Activated T-helper 1 cell treated with anti-CD3 and anti-CD28 coated beads, Interleukin-12 subunit alpha, Interleukin-12 subunit beta, Interleukin-2, Interleukin-4 antibody, amounts not matched to agents 30 ng/mL and 10 ng/mL and 1 ng/mL, durations not matched to agents 14 hours and 24 hours and 36 hours (primary cell): Measurements from ENCODE around the gene RAB1A. TPM values are rescaled to one million over a fixed set of nuclear protein-coding genes. Genes with fewer than 3 reads are reported as not detected.

ENCODE experiments used
- DNase-seq: peaks from one replicate; pipeline ENCODE4 v3.0.0; 2021; ENCODE audit warnings: low spot score
- H3K27ac Mint-ChIP-seq: one replicate; pipeline ENCODE4 v1.8.0; 2021; ENCODE audit warnings: mild to moderate bottlenecking, mixed read lengths
- H3K27me3 Mint-ChIP-seq: one replicate; pipeline ENCODE4 v1.8.0; 2022; ENCODE audit warnings: mild to moderate bottlenecking, moderate library complexity, mixed read lengths; ENCODE audit not compliant: insufficient read depth
- H3K36me3 Mint-ChIP-seq: one replicate; pipeline ENCODE4 v1.8.0; 2021; ENCODE audit warnings: low read depth, mixed read lengths
- H3K4me1 Mint-ChIP-seq: one replicate; pipeline ENCODE4 v1.8.0; 2021; ENCODE audit warnings: low read depth, mixed read lengths
- H3K4me3 Mint-ChIP-seq: one replicate; pipeline ENCODE4 v1.8.0; 2021; ENCODE audit warnings: mild to moderate bottlenecking, moderate library complexity, mixed read lengths
- H3K9me3 Mint-ChIP-seq: one replicate; pipeline ENCODE4 v1.8.0; 2021; ENCODE audit warnings: mixed read lengths
- intact Hi-C: fragments of 100-400 bp; cut with micrococcal nuclease; formaldehyde crosslinking; loops from one replicate; pipeline ENCODE4 v1.15.1; 2024
- total RNA-seq: library from RNA; stranded (reverse); gene quantifications from 2 replicates; pipeline ENCODE4 v1.2.3, GENCODE V29; 2022

RAB1A gene
- total RNA-seq, 1 donor from 2014 or later, result 81.6 TPM

DNA sequence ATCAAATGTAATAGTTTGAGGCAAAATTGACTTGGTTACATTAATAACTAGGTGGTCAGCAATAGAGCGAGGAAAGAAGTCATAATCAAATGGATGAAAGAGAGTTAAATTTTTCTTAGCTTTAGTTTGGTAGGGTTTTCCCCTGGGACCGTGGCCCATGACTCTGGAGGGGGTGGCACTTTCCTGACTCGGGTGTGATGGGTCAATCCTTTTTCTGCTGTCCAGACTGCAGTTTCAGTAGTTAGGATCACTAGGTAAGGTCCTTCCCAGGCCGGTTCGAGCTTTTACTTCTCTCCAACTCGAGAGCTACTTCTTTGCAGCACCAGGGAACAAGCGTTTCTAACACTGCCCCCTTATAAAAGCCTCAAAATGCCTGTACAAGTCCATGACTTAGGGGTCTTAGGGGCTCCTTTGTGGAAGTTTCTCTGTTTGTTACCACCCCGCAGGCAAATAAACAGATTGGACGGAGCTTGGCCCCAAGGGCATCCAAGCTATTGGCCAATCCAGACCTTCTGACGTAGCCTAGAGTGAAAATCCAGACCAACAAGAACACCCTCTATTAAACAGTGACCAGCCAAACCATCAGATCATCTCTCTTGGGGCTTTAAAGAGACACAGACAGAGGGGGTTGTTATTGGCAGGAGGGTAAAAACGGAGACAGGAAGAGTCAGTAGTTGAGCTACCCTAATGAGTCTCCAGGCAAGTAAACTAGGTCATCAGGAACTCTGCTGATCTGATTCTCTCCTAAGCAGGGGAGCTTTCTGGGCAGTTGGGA lies 83.1 kb downstream of the RAB1A start:
- no peak overlapping the region for H3K27ac Mint-ChIP-seq
- no peak overlapping the region for H3K4me3 Mint-ChIP-seq
- peaks cover 15% of the 10 kb centered on the region for H3K27me3 Mint-ChIP-seq
- H3K36me3 Mint-ChIP-seq, result peaks cover 10% of the 10 kb centered on the region
- no peak for DNase-seq
- H3K9me3 Mint-ChIP-seq, result peaks cover 18% of the 10 kb centered on the region
- intact Hi-C loops, result no loop called here
- peaks cover 10% of the 10 kb centered on the region for H3K4me1 Mint-ChIP-seq

DNA sequence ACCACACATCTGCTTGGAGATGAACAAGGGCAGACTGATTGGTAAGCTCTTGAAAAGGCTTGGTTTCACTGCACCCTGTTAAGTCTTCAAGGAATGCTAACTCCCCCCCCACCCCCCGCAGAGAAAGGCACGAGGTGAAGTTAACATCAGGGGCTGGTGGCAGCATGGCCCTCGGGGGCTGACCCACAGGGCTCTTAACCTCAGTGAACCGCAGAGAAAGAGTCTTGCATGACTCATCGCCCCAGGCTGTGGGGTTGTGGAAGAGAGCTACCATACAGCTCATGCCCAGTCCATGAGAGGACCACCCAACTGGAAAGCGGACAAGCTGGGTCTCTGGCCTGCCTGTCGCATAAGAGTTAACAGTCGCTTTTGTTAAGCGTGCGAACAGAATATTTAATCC lies 84.3 kb downstream of the RAB1A start:
- intact Hi-C loops, result no loop called here
- Mint-ChIP-seq H3K4me1 (peaks cover 13% of the 10 kb centered on the region), H3K4me3 (no peak overlapping the region), H3K27ac (no peak overlapping the region), H3K9me3 (peaks cover 18% of the 10 kb centered on the region), H3K27me3 (peaks cover 9% of the 10 kb centered on the region), H3K36me3 (peaks cover 10% of the 10 kb centered on the region)
- DNase-seq, result no peak

DNA sequence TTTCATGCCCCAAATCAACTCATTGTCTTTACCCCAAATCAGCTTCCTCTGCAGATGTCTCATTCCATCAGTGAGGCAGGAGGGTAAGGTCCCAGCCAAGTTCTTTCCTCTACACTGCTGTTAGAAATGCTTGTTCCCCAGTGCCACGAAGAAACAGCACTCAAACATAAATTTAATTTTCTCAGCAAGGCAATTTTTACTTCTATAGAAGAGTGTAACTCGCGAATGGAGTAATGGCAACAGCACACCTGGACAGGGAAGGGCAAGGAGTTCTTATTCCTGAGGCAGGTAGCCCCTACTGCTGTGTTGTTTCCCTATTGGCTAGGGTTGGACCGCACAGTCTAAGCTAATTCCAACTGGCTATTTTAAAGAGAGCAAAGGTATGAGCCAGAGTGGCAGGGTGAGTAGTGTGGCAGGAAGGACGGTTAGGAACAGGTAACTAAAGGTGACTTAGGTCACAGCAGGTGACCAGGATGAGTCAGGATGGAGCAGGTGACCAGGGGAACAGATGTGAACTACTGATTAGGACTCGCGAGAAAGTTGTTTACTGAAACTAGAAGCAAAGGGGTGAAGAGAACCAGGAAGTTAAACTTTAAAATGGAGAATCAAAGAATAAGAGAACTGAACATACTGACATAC lies 85.7 kb downstream of the RAB1A start:
- peaks cover 18% of the 10 kb centered on the region for H3K9me3 Mint-ChIP-seq
- peaks cover 10% of the 10 kb centered on the region for H3K36me3 Mint-ChIP-seq
- H3K27ac Mint-ChIP-seq, result no peak overlapping the region
- no peak for DNase-seq
- H3K4me1 Mint-ChIP-seq, result peaks cover 25% of the 10 kb centered on the region
- H3K27me3 Mint-ChIP-seq, result peaks cover 7% of the 10 kb centered on the region
- no peak overlapping the region for H3K4me3 Mint-ChIP-seq
- intact Hi-C loops, result loop anchor here (5.0 kb wide), 1 partner anchor 522 kb away; the partner anchor contains the start of gene AFTPH

DNA sequence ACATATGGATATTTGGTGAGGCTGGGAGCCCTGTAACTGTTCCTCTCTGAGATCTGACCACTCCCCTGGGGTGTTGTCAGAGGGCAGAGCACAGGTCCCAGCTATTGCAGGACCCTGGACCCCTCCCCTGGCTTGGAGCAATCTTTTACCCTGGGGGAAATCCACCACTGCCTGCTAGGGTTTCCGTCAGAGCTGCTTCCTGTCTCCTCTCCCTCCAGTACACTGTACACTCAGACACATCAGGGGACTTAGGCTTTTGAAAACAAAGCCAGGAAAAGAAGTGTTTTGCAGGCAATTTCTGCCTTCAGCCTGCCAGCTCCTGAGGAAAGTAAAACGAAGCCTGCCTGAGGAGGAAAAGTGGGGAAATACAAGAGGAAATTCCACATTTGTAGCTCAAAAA lies 86.9 kb downstream of the RAB1A start:
- peaks cover 18% of the 10 kb centered on the region for H3K9me3 Mint-ChIP-seq
- peaks cover 4% of the 10 kb centered on the region for H3K27me3 Mint-ChIP-seq
- H3K27ac Mint-ChIP-seq, result no peak overlapping the region
- DNase-seq, result no peak
- intact Hi-C loops, result loop anchor here (5.0 kb wide), 1 partner anchor 521 kb away; the partner anchor contains the start of gene AFTPH
- peaks cover 10% of the 10 kb centered on the region for H3K36me3 Mint-ChIP-seq
- peaks cover 25% of the 10 kb centered on the region for H3K4me1 Mint-ChIP-seq
- no peak overlapping the region for H3K4me3 Mint-ChIP-seq

DNA sequence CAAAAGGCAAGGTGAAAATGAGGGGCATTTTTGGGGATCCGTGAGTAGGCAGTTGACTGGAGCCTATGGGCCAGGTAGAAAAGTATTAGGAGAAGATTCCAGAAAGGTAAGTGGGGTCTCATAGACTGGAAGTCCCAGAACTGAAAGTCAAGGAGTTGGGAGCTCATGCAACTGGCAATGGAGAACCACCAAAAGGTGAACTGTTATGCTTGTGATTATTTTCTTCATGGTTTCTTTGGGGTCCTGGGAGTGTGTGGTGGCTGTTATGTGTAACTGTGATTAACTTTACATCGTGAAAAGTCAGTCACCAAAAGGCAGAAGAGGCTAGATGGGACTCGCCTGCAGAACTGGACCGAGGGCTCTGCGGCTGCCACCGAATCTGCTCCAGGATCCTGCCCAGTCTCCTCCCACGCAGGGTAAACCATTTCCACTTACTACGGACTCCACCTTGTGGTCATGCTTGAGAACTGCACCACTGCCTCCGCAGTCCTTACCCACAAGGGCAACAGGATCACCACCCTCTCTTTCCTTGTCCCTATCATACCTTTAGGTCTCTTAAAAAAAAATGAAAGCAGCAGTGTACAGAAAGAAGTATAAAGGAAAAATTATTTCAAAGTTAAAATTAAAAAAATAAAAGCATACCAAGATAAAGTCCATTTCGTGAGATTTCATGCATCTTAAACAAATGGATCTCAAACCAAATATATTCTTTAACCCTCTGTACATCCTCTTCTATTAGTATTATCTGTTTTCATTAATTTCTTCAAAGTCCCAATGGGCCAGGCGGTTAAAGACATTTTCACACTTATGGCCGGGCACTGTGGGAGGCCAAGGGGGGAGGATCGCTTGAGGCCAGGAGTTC lies 89.3 kb downstream of the RAB1A start:
- no peaks in the 10 kb centered on the region for H3K27me3 Mint-ChIP-seq
- H3K27ac Mint-ChIP-seq, result no peak overlapping the region
- intact Hi-C loops, result loop anchor here (1.0 to 5.0 kb wide), 6 partner anchors 16 to 533 kb away; partner anchors contain the start of genes AFTPH, CEP68 and SLC1A4
- DNase-seq, result peak; percentile 67
- H3K4me3 Mint-ChIP-seq, result no peak overlapping the region
- peaks cover 18% of the 10 kb centered on the region for H3K9me3 Mint-ChIP-seq
- H3K4me1 Mint-ChIP-seq, result peaks cover 25% of the 10 kb centered on the region
- H3K36me3 Mint-ChIP-seq, result peaks cover 10% of the 10 kb centered on the region

DNA sequence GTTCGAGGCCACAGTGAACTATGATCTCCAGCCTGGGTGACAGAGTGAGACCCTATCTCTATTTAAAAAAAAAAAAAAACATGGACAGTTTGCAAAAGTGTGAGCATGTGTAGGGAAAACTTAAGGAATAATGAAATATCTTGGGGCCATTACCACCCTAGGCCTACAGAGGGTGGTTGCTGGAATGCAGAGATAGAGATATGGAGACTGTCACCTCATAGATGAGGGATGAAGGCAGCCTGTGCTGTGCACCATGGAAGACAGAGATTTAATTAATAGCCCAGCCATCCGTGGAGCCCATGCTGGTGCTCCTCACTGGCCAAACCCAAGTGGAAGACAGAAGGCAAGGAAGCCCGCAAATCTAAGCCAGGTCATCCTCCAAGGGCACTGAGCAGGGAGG lies 90.3 kb downstream of the RAB1A start:
- Mint-ChIP-seq H3K27me3 (peaks cover 2% of the 10 kb centered on the region), H3K9me3 (peaks cover 12% of the 10 kb centered on the region), H3K4me3 (no peak overlapping the region), H3K36me3 (peaks cover 7% of the 10 kb centered on the region), H3K27ac (no peak overlapping the region), H3K4me1 (peaks cover 24% of the 10 kb centered on the region)
- DNase-seq, result no peak
- intact Hi-C loops, result loop anchor here (1.0 to 5.0 kb wide), 6 partner anchors 17 to 534 kb away; partner anchors contain the start of genes AFTPH, CEP68 and SLC1A4

DNA sequence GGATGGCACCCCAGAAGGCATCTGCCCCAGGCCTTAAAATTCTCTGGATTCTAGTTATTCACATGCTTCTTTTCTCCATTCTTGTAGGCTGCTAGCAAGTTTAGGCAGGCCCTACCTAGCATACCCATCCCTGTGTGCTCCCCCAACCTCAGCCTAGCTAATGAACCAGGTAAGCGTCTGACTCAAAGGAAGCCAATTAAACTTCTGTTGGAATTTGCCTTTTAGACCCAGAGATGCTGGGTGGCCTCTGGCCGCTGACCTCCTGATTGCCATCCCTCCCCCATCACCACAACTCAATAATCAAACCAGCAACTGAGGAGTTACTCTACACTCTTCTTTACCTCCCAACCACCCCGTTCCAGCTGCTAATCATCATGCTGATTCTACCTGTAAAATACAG lies 92.7 kb downstream of the RAB1A start:
- no peak overlapping the region for H3K27ac Mint-ChIP-seq
- H3K27me3 Mint-ChIP-seq, result peaks cover 2% of the 10 kb centered on the region
- H3K4me1 Mint-ChIP-seq, result peaks cover 19% of the 10 kb centered on the region
- no peak for DNase-seq
- no peak overlapping the region for H3K4me3 Mint-ChIP-seq
- H3K9me3 Mint-ChIP-seq, result no peaks in the 10 kb centered on the region
- intact Hi-C loops, result no loop called here
- H3K36me3 Mint-ChIP-seq, result no peaks in the 10 kb centered on the region

Other genes starting within 250 kb of the RAB1A start
- 14.4 and 15.1 TPM in 2 replicates for gene SLC1A4, start 140.7 kb downstream of the RAB1A start, total RNA-seq
- 4.0 and 5.5 TPM in 2 replicates for gene CEP68, start 73.7 kb downstream of the RAB1A start, total RNA-seq
- 285 and 295 TPM in 2 replicates for gene ACTR2, start 97.7 kb upstream of the RAB1A start, total RNA-seq